ENCODE measurements around the gene PLD5.
"Not testable (repeated sequence)": the region's sequence is repeated elsewhere in the genome, so short reads cannot be mapped to it uniquely, and the experiment has no call there.

Gene PLD5

DNA sequence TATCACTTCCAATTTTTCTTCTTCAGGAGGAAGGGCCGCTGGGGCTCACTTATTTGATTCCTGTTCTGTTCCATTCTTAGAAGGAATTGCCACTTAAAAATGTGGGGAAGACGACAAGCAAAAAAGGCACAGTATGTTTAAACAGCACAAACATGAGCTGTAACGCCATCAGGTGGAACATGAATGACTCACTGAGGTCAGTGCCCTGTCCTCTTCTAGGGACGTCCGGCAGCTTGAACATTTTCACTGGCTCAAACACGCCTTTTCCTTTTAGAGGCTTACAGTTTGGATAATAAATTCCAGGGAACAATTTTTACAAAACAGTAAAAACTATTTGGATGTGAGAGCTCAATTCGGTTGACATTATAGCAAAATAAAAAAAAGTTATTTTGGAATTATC lies 260.1 kb downstream of the PLD5 start:
- not testable (repeated sequence) for FAIRE-seq

DNA sequence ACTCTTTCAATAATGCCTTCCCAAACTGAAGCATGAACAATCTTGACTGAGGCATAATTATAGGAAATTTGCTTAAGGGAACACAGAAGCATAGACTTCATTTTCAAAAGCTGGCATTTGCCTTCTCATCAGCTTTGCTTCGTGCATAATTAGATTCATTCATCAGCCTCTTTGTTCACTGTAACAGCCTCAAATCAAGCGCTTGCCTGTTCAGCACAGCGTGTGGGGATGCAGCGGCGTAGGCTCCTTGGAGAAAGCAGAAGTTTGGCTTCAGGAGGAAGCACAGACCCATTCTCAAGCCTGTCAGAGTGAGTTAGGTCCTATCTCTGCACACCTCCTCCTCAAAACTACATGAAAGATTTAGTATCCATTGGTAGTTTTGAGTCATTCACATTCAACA lies 279.2 kb downstream of the PLD5 start:
- no peak for FAIRE-seq

DNA sequence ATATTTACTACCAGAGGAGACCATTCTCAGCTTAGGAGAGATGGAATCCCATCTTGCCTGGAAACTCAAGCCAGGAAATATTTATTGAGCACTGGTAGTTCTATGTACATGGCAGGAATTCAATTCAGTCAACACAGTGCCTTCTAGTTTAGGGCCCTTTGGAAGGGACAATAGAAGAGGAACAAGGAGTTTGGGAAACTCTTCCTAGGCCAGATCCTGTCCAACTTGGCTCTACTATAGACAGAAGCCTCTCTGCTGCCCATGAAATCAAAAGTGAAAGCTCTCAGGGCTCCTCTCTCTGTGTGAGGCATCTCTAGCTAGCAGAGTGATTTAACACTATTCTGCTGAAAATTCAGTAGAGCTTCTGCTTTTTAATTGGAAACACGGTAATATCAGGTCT lies 281.0 kb downstream of the PLD5 start:
- FAIRE-seq, result no peak

DNA sequence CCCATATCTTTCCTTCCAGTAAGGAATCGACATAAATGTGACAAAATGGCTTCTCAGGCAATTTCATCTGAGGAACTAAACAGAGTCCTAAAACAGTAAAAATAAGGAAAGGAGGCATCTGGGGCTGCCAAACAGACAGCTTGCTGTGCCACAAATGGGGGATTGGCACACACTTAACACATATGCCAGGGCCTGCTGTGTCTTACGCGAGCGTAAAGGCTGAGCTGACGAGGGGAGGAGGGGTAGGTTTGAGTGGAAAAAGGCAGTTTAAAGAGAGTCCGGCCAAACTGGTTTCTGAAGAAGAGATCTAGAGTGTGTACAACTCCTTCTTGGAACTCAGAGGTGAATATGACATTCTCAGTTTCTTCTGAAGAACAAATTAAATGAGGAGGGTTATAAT lies 281.5 kb downstream of the PLD5 start:
- FAIRE-seq, result no peak

DNA sequence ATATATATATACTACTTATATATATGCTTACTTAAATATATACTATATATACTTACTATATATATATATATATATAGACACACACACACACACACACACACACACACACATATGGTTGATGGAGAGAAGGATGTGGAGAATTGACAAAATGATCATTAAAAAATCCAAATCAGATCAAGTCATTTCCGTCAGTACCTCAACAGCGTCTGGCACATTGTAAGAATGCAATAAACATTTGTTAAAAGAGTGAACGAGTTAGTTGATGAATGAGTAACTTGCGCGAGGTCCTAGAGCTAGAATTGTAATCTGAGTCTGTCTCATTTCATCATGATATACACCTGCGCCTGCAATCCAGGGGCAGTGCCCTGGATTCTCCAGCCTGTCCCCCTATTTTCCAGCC lies 282.6 kb downstream of the PLD5 start:
- no peak for FAIRE-seq

DNA sequence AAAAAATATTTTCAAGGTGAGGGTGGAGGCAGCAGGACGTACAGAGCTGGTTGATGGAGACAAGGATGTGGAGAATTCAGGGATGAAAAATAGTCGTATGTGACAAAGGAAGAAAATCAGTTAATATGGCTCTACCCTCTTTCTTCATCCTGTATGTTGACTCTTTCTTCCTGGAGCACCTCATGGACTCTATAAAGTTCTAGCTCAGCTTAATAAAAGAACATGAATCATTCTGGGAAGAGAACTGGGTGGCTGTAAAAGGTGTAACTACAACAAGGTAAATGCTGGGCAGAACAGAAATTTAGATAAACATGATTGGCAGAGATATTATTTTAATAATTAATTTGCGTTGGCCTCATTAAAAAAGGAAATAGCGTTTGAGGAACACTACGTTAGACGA lies 283.8 kb downstream of the PLD5 start:
- no peak for FAIRE-seq

DNA sequence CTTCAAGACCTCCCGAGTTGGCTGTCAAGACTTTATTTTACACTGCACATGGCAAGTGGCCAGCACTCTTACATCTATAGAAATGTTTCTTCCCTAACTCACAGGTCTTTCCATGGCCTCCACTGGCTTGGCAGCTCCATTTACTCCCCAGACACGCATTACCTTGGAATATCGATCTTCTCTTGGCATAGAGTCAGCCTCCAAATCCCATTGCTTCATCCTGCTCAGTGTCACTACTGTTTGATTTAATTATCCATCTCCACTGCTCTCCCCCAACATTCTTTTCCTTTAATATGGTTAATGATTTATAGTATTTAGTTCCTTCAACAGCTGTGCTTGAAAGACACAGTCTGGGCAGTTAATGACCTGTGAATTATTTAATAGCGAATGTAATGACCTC lies 284.4 kb downstream of the PLD5 start:
- no peak for FAIRE-seq

DNA sequence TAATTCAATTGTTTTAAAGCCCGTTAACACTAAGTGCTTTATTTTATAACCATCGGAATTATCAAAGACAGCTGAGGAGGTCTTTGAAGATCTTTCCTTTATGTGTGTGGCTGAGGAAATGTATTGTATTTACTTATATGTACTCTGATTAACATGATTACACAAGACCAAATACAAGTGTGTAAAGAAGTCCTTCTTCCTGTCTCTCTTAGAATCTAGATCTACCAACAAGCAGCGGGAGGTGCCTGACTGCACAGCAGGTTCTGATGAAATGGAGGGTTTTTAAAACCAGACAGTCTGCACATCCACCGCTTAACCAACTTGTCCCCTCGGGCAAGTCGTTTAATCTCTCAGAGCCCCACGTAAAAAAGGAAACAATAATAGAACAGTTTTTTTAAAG lies 285.1 kb downstream of the PLD5 start:
- FAIRE-seq, result no peak

DNA sequence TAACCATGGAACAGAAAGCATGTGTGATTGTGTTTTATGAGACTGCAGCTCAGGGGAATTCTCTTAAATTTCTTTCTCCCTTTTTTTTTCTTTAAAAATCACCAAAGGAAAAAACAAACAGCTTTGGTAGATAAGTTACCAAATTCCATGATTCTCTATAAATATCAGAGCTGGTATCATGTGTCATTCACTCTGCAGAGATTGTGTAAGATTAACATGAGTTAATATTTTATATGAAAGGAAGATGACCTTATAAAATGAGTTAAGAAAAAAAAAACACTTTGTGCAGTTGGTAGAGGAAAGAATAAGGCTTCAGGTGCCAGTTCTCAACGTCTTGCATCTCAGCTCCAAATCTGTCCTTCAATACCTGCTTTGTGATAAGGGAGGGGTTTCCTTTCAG lies 287.4 kb downstream of the PLD5 start:
- no peak for FAIRE-seq

DNA sequence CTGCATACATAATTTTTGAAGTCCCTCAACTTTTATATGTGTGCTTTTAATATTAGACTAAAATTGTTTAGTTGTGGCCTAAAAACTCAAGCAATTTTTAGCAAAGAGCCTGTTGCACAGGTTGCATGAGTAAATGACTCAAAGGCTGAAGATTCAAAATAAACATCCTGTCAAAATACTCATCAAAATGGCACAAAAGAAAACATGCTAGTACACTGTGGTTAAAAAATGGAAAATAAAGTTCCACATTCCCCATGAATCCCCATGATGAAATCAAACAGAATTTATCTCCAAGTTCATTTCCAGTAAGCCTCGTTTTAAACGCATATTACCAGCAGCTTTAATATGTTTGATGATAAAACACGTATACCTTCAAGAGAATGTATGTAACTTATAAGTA lies 295.5 kb downstream of the PLD5 start:
- no peak for FAIRE-seq

DNA sequence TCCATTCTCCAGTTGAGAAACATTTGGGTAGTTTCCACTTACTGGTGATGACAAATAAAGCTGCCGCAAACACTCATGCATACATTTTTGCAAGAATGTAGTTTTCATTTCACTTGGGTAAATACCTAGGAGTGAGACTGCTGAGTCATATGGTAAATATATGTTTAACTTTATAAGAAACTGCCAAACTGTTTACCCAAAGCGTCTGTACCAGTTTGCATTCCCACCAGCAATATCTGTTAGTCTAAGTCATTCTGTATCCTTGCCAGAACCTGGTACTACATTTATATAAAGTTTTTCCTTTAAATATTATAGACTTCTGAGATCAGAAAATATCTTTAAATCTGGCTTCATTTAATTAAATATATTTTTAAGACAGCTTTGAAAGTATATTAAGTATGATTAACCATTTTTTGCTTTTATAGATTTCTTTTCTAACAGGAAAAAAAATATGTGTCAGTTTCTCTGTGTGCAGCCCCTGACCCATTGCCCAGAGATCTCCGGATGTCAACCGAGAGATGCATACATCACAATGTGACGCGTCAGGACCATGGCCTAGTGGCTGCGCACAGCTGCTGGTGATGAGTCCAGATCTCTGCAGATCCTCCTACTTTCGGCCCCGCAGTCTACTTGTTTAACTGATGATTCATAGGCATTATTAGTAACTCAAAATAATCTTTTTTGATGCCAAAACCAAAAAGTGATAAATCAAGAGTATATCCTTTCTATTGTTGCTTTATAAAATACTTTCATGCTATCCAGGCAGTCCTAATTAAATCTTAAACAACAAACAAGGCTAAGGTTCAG lies 298.5 kb downstream of the PLD5 start:
- FAIRE-seq, result no peak

DNA sequence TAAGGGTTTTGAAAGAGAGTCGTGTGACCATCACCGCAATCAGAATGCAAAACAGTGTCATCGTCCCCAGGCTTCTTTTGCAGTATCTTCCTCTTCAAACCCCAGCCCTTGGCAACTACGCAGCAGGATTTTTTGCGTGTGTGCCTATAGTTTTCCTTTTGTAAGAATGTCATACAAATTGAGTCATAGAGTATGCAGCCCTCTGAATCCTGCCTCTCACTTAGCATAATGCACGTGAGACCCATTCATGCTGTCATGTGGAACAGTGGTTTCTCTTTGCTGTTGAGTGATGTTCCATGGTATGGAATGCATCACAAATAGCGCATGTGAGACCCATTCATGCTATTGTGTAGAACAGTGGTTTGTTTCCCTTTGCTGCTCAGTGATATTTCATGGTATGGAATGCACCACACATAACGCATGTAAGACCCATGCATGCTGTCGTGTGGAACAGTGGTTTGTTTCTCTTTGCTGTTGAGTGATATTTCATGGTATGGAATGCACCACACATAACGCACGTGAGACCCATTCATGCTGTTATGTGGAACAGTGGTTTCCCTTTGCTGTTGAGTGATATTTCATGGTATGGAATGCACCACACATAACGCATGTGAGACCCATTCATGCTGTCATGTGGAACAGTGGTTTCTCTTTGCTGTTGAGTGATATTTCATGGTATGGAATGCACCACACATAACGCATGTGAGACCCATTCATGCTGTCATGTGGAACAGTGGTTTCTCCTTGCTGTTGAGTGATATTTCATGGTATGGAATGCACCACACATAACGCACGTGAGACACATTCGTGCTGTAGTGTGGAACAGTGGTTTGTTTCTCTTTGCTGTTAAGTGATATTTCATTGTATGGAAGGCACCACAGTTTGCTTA lies 299.4 kb downstream of the PLD5 start:
- FAIRE-seq, result not testable (repeated sequence)

DNA sequence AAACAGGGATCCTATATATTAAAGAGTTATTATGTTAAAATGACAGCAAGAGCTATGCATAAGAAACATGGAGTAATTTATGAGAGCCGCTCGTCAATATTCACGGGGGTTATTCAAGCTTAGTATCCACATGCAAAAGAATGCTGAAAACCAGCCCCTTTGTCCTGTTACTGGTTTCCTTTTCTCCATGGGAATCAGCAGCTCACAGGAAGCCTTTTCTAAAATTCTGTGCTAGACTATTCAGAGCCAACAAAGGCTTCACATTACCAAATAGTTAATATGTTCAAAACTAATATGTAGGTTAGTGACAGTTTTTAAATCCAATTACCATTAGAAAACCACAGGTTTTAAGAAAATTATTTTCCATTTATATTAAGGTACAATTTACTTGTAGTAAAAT lies 300.0 kb downstream of the PLD5 start:
- no peak for FAIRE-seq

DNA sequence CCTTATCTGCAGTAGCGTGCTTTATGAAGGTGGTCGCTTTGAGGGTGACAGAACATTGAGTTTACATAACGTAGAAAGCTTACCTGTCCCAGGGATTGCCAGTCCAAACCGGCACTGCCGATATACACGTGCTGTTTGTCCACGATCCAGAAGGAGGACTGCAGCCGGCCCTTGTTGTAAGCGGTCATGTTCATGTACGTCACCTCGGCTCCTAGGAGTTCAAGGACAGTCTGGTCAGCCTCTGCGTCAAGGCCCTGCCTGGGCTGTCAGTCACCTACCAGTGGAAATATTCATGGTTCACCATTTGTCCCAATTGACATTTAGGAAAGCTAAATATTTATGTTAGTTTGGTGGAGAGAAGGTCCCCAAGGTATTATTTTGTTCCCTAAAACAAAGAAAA lies 304.6 kb downstream of the PLD5 start:
- no peak for FAIRE-seq

DNA sequence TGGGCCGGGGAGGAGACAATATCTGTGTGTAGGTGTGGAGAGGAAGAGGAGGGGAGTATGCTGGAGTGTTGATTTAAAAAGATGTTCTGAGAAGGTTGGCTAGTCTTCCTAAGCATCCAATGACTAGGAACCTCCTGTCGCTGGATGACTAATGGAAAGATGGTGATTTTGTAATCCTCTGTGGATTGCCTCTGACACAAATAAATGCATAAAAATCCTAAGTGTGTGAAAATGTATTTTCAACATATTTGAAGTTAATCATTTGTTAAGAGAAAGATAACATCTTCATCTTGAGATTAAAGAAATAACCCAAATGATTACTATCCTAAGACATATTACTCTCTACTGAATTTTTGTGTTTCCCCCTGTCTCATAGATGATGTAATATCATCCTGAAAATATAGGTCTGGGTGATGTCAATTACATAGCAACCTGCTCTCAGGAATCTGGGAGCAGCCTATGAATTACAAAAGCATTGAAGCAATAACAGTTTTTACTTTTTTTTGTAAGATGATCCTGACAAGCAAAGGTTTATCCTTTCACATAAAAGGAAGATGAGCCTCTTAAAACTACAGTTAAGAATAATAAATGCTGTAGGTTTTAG lies 305.1 kb downstream of the PLD5 start:
- FAIRE-seq, result no peak

DNA sequence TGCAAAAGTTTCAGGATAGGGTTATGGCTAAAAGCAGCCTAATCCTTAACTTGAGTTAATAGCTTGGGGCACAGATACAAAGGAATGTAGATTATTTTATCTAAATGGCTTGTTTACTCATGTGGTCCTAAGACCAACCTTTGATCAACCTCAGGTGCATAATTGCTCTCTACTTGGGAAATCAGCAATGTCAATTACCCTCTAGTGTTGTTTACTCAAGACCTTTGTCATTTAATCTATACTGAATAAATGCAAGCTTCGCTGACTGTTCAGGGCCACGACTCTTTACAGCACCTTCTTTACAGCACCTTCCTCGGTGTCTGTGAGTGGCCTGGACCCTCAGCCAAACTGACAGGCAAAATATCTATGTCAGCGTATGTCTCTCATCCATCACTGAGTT lies 308.1 kb downstream of the PLD5 start:
- no peak for FAIRE-seq

DNA sequence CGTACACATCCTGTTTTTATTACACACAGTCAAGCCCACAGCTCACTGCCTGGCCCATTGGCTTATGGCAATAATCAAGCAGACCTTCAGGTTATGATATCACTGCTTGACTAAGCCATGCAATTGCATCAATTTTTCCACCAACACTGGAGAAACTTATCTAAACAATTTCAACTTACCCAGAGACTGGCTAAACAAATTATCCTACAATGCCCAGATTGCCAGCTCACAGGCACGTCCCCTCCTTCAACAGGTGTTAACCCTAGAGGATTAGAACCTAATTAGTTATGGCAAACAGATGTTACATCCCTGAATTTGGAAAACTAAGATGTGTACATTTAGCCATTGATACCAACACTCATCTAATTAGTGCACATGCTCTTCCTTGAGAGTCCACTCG lies 310.0 kb downstream of the PLD5 start:
- FAIRE-seq, result not testable (repeated sequence)

DNA sequence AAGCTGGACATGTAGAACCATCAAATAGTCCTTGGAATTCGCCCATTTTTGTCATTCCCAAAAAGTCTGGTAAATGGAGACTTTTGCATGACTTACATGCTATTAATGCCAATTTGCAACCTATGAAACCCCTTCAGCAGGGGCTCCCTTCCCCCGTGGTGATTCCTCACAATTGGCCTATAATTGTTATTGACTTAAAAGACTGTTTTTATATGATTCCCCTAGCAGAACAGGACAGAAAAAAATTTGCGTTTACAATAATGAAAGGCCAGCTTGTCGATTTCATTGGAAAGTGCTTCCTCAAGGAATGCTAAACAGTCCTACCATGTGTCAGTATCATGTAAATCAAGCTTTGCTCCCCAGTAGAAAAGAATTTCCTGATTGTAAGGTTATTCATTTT lies 311.5 kb downstream of the PLD5 start:
- not testable (repeated sequence) for FAIRE-seq

DNA sequence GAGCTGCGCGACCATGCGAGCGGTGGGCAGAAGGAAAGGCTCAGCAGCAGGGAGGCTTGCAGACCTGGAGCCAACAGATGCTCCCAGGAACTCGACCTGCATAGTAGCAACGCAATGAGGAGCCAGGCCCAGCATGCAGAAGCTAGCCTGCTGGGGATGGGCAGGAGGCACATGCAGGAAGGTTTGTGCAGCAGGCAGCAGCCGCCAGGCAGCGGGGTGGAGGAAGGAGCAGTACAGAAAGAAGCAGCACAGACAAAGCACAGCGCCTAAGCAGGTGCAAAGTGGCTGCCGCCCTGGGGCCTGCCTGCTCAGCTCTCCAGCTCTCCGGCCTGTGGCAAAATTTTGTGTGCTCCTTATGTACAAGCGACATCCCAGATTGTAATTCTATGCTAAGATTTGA lies 312.1 kb downstream of the PLD5 start:
- no peak for FAIRE-seq

DNA sequence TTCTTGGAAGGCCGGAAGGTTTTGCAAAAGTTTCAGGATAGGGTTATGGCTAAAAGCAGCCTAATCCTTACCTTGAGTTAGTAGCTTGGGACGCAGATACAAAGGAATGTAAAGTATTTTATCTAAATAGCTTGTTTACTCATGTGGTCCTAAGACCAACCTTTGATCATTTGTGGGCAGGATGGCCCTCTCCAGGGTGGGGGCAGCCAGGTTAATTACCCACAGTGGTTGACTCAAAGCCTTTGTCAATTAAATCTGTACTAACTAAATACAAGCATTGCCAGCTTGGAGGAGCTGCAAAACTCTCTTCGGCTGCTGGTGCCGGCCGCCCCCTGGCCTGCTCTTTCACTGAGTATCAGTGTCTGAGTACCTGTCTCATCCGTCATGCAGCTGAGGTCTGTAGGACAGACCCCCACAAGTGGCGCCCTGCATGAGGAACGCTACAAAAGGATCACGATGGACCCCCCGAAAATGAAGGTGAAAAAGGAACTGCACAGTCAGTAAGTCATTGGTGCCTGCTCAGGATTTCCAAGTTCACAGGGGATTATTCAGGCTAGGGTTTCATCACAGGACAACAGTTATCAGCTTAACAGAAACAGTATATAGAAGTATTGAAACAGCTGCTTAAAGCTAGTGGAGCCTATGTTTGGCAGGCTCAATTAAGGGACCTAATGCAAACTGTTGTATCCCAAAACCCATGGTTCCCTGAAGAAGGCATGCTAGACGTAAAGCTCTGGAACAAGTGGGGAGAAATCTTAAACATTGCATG lies 313.1 kb downstream of the PLD5 start:
- no peak for FAIRE-seq

DNA sequence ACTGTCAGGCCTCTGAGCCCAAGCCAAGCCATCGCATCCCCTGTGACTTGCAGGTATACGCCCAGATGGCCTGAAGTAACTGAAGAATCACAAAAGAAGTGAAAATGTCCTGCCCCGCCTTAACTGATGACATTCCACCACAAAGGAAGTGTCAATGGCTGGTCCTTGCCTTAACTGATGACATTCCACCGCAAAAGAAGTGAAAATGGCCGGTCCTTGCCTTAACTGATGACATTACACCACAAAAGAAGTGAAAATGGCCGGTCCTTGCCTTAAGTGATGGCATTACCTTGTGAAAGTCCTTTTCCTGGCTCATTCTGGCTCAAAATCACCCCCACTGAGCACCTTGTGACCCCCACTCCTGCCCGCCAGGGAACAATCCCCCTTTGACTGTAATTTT lies 314.2 kb downstream of the PLD5 start:
- not testable (repeated sequence) for FAIRE-seq

DNA sequence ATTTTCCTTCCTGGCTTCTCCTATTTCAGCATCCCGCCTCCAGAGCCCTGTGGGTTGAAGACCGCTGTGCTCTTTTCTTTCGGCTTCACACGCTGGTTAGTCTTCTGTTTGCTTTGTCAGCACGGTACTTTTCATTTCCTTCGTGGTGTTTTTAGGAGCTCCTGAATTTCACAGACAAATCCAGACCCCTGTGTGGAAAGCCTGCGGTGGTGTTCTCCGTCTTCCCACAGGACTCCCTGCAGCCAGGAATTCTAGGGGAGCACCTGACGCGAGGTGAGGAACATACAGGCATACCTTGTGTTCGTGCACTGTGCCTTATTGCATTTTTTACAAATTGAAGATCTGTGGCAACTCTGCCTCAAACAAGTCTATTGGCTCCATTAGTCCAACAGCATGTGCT lies 315.4 kb downstream of the PLD5 start:
- no peak for FAIRE-seq

DNA sequence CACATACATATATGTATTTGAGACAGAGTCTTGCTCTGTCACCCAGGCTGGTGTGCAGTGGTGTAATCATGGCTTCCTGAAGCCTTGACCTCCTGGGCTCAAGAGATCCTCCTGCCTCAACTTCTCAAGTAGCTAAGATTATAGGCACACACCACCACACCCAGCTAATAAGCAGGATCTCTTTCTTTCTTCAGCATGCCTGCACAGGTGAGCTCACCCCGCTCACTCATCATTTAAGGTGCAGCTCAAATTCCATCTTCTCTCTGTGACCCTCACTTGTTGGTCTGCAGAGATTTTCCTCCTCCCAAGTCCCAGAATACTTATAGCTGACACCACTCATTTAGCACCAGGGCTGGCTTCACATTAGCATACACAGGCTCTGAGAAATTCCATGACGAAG lies 316.5 kb downstream of the PLD5 start:
- no peak for FAIRE-seq

Measured in A204.1 (cell line).